ENCODE results near the gene ITIH2.
"Not testable (repeated sequence)": the region's sequence is repeated elsewhere in the genome, so short reads cannot be mapped to it uniquely, and the experiment has no call there.

DNA sequence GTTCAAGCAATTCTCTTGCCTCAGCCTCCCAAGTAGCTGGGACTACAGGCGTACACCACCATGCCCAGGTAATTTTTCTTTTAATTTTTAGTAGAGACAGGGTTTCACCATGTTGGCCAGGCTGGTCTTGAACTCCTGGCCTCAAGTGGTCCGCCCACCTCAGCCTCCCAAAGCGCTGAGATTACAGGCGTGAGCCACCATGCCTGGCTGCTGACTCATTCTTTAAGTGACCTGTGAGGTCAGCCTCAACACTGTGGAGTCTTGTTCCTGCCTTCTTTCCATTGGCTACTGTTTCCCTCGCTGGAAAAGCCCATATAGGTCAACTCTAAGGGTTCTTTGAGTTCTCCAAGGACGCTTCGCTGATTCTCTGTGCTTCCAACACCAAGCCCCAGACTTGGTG lies 45.5 kb downstream of the ITIH2 start:
- not testable (repeated sequence) for TF ChIP-seq CTCF, POLR2A (IDR thresholded peaks at IDR 0.05)

All from testis (tissue), 2 donors.